ENCODE results near the gene APBB2. TPM values are rescaled to one million over a fixed set of nuclear protein-coding genes. Genes with fewer than 3 reads are reported as not detected.

Gene APBB2
- total RNA-seq, result 10 to 100 TPM; 34.8 to 42.8 TPM

- no peaks in the 10 kb centered on the region for H3K27me3 ChIP-seq
- H3K36me3 ChIP-seq (replicated peaks in 1 of 2; ENCODE audit: insufficient read depth in 1 of 2, low read depth in 2 of 2), result no peaks in the 10 kb centered on the region
- peak; percentile 95 to 97 (median 97) for DNase-seq
- peaks cover 43% of the 10 kb centered on the region for H3K4me1 ChIP-seq
- TF ChIP-seq CTCF (IDR thresholded peaks at IDR 0.05) (peak; percentile 71 to 93 (median 77)), POLR2A (IDR thresholded peaks at IDR 0.05) (peak; percentile 86 to 92 (median 90))
- 0 to 1% methylated on average over 21 to 61 of the region's 71 CpGs for WGBS, 2 donors
- peak within 1 kb of the TSS; percentile 76 to 96 for H3K4me3 ChIP-seq
- no peaks in the 10 kb centered on the region for H3K9me3 ChIP-seq
- intact Hi-C loops (cut with DNase I), result loop anchor here (5.0 kb wide), 2 partner anchors 242 to 287 kb away; no protein-coding TSS in a partner anchor
- peak; percentile 91 for ATAC-seq
- peak within 1 kb of the TSS; percentile 82 to 97 (median 88) for H3K27ac ChIP-seq
Measured at GRCh38 chr4:41214136-41214824, at the start of gene APBB2. Gene APBB2 (minus strand): TSS chr4:41214542. CDS start chr4:41033254, 181,288 bp downstream.

- 84 to 93% methylated on average over 6 of the region's 6 CpGs for WGBS, 2 donors
Measured at GRCh38 chr4:41262198-41262597, 47.9 kb upstream of the APBB2 start.

GRCh38 chr4:41260116-41260733, 45.9 kb upstream of the APBB2 start:
- no peak for ATAC-seq
- intact Hi-C loops (cut with DNase I), result no loop called here
- H3K4me3 ChIP-seq, result no peak overlapping the region
- H3K9me3 ChIP-seq, result no peaks in the 10 kb centered on the region
- no peak overlapping the region for H3K27ac ChIP-seq
- H3K4me1 ChIP-seq, result peaks cover 15% of the 10 kb centered on the region
- TF ChIP-seq POLR2A (IDR thresholded peaks at IDR 0.05) (no peak), CTCF (IDR thresholded peaks at IDR 0.05) (no peak)
- no peaks in the 10 kb centered on the region for H3K36me3 ChIP-seq (replicated peaks in 1 of 2; ENCODE audit: insufficient read depth in 1 of 2, low read depth in 2 of 2)
- no peak for DNase-seq
- peaks cover 0 to 17% of the 10 kb centered on the region in 2 donors for H3K27me3 ChIP-seq
- WGBS, 2 donors, result 78 to 86% methylated on average over 9 of the region's 9 CpGs

More at GRCh38 chr4:41262198-41262597, 47.9 kb upstream of the APBB2 start:
- intact Hi-C loops (cut with DNase I), result no loop called here
- Histone ChIP-seq H3K4me1 (peaks cover 8% of the 10 kb centered on the region), H3K27ac (no peak overlapping the region), H3K36me3 (replicated peaks in 1 of 2; ENCODE audit: insufficient read depth in 1 of 2, low read depth in 2 of 2) (no peaks in the 10 kb centered on the region), H3K9me3 (no peaks in the 10 kb centered on the region), H3K4me3 (no peak overlapping the region), H3K27me3 (peaks cover 0 to 2% of the 10 kb centered on the region in 2 donors)
- TF ChIP-seq CTCF (IDR thresholded peaks at IDR 0.05) (no peak), POLR2A (IDR thresholded peaks at IDR 0.05) (no peak)
- ATAC-seq (no peak), DNase-seq (no peak)

GRCh38 chr4:41258783-41259182, 44.4 kb upstream of the APBB2 start:
- no peak overlapping the region for H3K4me3 ChIP-seq
- no peak overlapping the region for H3K27ac ChIP-seq
- no peaks in the 10 kb centered on the region for H3K36me3 ChIP-seq (replicated peaks in 1 of 2; ENCODE audit: insufficient read depth in 1 of 2, low read depth in 2 of 2)
- H3K9me3 ChIP-seq, result no peaks in the 10 kb centered on the region
- H3K4me1 ChIP-seq, result peaks cover 15% of the 10 kb centered on the region
- ATAC-seq, result peak; percentile 55
- WGBS, 2 donors, result 53 to 65% methylated on average over 5 of the region's 5 CpGs
- TF ChIP-seq CTCF (IDR thresholded peaks at IDR 0.05), result peak in 5 of 7 experiments; percentile 6 to 35 (median 26)
- no peak for TF ChIP-seq POLR2A (IDR thresholded peaks at IDR 0.05)
- peak in 3 of 4 donors; percentile 17 to 25 (median 24) for DNase-seq
- peaks cover 0 to 17% of the 10 kb centered on the region in 2 donors for H3K27me3 ChIP-seq
- intact Hi-C loops (cut with DNase I), result no loop called here
